DMS53 (cell line): ENCODE data around the gene SLC22A14.
"Not testable (repeated sequence)": the region's sequence is repeated elsewhere in the genome, so short reads cannot be mapped to it uniquely, and the experiment has no call there.

Experiments
- DNase-seq: peaks from one replicate; lab custom pipeline; 2025; lab: John Stamatoyannopoulos, UW

SLC22A14 gene

GRCh38 chr3:38271553-38271952 is 10.5 kb upstream of the SLC22A14 start:
- DNase-seq, result no peak

- DNase-seq, result no peak
Observed at GRCh38 chr3:38274864-38275649, 7.0 kb upstream of the SLC22A14 start.

GRCh38 chr3:38275658-38276057 is 6.4 kb upstream of the SLC22A14 start:
- no peak for DNase-seq

DNA sequence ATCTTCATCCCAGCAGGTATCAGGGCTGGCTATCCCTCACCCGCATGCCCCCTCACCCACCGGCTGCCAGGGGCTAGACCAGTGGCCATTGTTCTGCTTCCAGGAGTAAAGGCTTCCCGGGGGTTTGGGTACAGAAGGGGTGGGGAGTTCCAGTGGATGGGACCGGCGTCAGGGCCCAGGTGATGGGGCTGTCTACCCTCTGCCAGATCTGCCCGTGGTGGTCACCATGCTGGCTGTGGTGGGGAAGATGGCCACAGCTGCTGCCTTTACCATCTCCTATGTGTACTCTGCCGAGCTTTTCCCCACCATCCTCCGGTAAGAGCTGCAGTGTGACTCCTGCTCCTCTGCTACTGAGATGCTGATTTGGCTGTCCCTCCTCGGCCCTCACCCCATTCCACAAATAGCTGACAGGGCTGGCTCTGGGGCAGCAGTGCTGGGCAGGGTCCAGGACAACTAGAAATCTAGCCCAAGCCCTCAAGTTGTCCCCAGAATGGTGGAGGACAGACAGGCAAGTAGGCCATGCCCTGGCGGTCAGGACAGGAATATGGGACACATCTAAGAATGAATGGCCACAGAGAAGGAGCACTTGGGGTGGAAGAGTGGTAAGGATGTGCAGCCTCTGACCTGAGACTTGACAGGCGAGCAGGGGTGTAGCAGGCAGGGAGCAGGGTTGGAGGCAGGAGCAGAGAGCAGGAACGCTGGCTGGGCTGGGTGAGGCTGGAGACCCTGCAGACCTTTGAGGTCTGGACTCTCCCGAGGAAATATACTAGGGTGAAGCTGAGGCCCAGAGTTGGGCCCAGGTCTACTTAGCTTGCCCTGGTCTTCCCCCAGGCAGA is 5.8 kb upstream of the SLC22A14 start:
- DNase-seq, result no peak

GRCh38 chr3:38276917-38277630 is 5.0 kb upstream of the SLC22A14 start:
- DNase-seq, result no peak

DNA sequence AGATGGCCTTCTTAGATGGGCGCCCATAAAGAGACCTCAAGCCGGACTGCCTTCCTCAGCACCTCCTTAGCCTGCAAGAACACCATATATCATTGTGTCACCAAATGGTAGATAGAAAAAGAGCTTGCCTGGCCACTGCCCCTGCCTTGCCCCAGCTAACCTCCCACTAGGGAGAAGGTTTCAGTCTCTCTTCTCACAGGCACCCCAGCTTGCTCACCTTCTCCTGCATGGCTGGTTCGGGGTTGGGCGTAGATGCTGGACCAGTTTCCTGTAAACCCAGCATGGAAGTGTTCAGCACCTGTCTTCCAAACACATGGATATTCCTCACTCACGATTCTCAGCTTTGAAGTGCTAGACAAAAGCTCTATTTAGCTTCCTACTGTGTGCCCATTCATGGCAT is 3.3 kb upstream of the SLC22A14 start:
- no peak for DNase-seq

DNA sequence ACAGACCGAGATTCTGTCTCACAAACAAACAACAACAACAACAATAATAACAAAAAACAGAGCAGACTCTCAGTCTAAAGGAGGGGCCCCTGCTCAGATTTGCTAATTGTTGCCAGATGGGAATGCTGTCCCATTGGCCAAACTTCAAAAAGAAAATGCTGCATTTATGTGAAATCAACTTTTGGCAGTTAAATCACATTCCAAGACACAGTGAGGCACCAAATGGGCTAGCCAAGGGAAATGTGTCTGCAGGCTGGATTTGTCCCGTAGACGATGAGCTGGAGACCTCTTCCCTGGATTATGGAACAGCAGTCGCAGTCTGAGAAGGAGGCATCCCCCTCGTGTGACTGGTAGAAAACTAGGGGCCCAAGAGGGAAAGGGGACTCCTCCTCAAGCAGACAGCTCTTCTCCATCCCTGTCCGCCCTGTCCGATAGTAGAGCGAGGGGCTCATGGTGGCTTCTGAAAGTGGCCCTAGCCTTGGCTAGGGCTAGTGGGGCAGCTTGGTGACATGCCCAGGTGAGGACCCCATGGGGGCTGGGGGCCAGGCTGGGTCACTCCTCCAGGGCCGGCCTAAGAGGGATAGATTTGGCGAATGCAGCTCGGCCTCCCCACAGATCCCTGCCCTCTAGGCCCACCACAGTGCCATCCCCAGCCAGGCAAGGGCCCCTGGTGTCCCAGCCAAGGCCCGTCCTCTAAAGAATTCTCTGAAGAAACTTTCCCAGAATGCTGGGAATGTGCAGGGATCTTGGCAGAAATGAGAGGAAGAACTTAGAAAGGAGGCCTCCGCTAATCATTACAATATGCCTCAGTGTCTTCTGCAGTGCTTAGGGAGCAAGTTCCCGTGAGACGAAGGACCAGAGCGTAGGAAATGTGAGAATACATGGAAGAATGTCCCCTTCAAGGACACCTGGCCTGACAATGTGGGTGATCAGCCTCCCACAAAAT is 2.0 kb downstream of the SLC22A14 start:
- DNase-seq, result no peak

GRCh38 chr3:38284756-38285150 is 2.7 kb downstream of the SLC22A14 start:
- no peak for DNase-seq

DNA sequence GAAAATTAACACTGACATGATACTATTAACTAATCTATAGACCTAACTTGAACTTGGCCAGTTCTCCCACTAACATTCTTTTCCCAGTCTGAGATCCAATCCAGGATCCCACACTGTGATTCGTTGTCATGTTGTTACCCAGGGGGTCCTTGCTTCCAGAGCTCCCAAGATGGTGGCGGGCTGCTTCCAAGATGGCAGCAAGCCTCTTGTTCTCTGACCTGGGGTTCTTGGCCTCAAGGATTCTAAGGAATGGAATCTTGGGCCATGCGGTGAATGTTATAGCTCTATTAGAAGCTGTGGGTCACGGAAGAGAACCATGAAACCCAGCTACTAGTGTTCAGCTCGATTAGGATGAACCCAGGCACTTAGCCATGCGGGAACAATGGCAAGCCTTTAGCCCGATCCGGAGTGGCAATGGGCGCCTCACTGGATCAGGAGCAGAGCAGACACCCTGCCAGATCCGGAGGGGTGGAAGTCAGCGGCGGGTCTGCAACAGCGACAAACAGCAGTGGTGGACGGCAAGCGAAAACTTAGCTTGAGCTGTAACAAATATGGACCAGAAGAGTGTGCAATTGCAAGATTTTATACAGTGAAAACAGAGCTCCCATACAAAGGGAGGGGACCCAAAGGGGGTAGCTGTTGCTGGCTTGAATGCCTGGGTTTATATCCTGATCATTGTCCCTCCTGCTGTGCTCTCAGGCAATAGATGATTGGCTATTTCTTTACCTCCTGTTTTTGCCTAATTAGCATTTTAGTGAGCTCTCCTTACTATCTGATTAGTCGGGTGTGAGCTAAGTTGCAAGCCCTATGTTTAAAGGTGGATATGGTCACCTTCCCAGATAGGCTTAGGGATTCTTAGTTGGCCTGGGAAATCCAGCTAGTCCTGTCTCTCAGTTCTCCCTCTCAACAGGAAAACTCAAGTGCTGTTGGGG is 7.5 kb downstream of the SLC22A14 start:
- DNase-seq, result not testable (repeated sequence)

DNA sequence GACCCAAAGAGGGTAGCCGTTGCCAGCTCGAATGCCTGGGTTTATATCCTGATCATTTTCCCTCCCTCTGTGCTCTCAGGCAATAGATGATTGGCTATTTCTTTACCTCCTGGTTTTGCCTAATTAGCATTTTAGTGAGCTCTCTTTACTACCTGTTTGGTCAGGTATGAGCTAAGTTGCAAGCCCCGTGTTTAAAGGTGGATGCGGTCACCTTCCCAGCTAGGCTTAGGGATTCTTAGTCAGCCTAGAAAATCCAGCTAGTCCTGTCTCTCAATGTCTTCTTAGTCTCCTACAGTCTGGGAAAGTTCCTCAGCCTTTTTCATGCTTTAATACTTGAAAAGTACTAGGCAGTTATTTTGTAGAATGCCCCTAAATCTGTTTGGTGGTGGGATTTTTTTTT is 15.0 kb downstream of the SLC22A14 start:
- not testable (repeated sequence) for DNase-seq

DNA sequence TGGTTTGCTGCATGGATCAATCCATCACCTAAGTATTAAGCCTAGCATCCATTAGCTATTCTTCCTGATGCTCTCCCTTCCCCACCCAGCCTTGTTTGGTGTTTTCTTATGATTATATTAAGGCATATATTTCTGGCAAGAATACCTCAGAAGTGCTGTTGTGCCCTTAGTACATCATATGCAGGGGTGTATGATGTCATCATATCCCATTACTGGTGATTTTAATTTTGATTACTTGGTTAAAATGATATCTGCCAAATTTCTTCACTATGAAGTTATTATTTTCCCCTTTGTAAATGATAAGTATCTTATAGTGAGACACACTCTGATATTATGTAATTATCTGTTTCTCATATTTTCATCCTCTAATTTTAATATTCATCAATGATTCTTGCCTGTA is 15.4 kb downstream of the SLC22A14 start:
- no peak for DNase-seq

DNA sequence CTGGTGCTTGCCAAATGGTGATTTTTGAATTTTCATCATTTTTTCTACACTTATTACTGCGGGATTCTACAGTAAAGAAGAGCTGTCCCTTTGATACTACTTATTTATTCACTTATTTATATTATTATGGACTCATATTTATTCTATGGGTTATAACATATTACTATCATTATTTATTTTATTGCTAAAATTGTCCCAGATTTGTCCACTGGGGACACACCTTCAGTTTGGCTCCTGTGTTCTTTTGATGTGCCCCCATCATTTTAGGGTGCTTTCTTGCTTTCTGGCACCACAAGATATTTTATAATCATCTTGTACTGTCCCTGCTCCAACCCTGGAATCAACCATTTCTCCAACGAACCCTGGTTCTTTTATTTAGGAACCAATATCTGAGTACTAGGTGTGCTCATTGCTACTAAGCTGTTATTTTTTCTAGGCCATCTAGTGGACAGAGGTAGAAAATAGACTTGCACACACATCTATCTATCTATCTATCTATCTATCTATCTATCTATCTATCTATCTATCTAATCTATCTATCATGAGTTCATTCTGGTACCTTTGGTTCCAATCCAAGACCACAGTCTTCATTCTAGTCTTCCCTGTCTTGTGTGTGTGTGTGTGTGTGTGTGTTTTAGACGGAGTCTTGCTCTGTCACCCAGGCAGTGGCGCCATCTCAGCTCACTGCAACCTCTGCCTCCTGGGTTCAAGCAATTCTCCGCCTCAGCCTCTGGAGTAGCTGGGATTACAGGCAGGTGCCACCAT is 16.0 kb downstream of the SLC22A14 start:
- peak; percentile 2 for DNase-seq

DNA sequence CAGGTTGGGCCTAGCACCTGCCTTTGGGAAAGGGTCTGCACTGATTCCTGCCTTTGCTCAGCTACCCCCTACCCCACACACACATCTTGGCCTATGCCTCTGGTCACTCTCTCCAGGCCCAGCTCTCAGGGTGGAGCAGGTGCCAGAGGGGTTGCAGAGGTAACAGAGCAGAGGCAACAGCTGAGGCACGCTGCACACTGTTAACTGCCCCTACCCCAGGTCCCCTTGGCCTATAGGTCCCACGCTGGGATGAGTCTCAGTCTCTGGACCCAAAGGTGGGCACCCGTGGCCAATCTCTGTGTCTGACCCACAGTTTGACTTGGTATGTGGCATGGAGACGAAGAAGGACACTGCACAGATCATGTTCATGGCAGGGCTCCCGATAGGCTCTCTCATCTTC is 24.8 kb downstream of the SLC22A14 start:
- no peak for DNase-seq

- DNase-seq, result no peak
Observed at GRCh38 chr3:38307599-38307998, 25.5 kb downstream of the SLC22A14 start.

- no peak for DNase-seq
Observed at GRCh38 chr3:38308456-38308855, 26.4 kb downstream of the SLC22A14 start.

DNA sequence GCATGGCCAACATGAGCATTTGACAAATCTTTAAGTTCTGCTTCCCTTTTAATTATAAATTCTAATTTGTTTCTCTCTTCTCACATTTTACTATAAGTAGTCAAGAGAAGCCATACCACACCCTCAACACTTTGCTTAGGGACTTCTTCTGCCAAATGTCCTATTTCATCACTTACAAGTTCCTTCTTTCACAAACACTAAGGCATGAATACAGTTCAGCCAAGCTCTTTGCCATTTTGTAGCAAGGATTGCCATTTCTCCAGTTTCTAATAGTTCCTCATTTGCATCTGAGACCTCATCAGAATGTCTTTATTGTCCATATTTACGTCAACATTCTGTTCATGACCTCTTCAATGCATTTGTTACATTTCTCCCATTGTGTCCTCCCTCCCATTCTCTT is 29.4 kb downstream of the SLC22A14 start:
- DNase-seq, result no peak

DNA sequence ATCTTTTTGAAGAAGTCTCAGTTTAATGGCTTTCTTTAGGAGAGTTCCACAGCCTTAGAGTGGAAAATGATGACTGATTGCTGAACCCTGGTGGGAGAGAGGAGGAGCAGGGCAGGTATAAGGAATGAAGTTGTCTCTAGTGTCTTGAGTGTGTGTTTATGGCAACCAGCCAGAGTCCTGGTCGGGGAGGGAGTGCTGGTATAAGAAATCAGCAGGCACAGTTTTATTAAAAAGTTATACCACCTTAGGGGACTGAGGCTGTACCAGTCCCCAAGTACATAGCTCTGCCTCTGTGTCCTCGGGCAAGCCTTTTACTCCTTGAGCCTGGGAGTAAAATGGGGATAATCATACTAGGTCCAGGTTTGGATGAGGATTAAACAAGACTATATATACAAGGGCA is 29.8 kb downstream of the SLC22A14 start:
- DNase-seq, result no peak

DNA sequence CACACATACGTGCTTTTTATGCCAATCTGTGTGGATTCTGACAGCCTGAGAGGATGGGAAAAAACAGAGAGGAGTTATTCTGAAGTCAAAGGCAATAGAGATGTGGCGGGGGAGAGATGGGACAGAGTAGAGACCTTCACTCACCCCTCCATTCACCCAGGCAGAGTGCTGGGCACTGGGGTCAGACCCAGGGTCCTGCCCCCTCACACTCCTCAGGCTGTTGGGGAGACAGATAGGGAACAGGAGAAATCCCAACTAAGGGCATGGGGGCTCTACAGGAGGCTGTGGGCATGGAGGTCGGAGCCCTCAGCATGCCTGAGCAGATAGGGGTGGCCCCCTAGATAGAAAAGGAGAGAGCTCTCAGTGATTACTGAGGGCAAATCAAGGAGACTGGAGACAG is 30.3 kb downstream of the SLC22A14 start:
- DNase-seq, result no peak

GRCh38 chr3:38313263-38313662 is 31.2 kb downstream of the SLC22A14 start:
- DNase-seq, result no peak

- no peak for DNase-seq
Observed at GRCh38 chr3:38313695-38314094, 31.6 kb downstream of the SLC22A14 start.
